HS-5 (cell line): ENCODE results near the gene CELA1.

Experiments used
- DNase-seq: peaks from one replicate; pipeline ENCODE4 v3.0.0-alpha.2; 2012; ENCODE audit warnings: low read depth

CELA1 gene

GRCh38 chr12:51374856-51375255 lies 28.4 kb upstream of the CELA1 start:
- DNase-seq: no peak

DNA sequence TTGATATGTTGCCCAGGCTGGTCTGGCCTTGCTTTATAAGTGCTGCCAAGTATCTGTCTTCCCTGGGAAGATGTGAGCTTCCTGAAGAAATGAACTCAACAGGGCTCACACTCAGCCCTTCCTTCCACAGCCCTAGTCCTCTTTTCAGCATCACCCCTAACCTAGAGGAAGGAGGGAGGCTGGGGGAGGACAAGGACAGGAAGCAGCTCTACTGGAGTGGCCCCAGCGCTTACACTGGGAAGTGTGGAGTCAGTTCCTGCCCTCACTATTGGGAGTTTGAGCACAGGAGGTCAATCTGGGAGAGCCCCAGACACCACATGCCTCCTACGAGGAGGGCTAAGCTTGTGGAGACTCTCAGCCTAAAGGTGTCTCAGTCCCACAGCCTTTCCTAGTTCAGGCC lies 27.9 kb upstream of the CELA1 start:
- DNase-seq: no peak

DNA sequence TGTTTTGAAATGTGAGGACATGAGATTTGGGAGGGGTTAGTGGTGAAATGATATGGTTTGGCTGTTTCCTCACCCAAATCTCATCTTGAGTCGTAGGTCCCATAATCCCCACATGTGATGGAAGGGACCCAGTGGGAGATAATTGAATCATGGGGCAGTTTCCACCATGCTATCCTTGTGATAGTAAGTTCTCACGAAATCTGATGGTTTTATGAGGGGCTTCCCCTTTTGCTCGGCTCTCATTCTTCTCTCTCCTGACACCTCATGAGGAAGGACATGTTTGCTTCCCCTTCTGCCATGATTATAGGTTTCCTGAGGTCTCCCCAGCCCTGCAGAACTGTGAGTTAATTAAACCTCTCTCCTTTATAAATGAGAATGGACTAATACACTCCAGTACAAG lies 26.7 kb upstream of the CELA1 start:
- DNase-seq: no peak

DNA sequence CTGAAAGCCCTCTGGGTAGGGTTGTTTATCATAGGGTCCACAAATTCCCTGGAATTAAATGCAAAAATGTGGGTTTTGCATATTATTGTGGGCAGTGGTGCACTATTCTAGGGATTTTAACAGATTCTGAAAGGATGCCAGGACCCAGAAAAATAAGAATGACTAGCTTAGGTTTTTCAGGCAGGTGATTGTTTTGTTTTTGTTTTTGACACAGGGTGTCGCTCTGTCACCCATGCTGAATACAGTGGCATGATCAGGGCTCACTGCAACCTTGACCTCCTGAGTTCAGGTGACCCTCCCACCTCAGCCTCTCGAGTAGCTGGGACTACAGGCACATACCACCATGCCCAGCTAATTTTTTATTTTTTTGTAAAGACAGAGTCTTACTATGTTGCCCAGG lies 25.5 kb upstream of the CELA1 start:
- DNase-seq: no peak

- DNase-seq: peak; percentile 95
Observed at GRCh38 chr12:51371295-51371953, 24.9 kb upstream of the CELA1 start.

- no peak for DNase-seq
Observed at GRCh38 chr12:51370667-51371066, 24.2 kb upstream of the CELA1 start.

DNA sequence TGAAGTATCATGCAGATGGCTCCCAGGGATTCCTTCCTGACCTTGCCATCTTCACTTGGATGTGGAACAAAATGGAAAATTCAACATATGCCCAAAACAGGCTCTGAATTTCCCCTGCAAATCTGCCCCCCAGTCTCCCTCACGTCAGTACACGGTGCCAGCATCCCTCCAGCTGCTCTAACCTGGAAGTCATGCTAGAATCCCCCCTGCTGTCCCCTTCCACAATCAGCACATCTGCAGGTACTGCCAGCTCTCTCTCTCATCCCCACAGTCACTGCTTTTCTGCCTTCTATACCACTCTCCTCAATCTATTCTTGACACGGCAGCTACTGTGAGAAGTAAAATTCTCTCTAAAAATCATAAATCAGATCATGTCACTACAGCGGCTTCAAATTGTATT lies 23.1 kb upstream of the CELA1 start:
- DNase-seq: no peak

DNA sequence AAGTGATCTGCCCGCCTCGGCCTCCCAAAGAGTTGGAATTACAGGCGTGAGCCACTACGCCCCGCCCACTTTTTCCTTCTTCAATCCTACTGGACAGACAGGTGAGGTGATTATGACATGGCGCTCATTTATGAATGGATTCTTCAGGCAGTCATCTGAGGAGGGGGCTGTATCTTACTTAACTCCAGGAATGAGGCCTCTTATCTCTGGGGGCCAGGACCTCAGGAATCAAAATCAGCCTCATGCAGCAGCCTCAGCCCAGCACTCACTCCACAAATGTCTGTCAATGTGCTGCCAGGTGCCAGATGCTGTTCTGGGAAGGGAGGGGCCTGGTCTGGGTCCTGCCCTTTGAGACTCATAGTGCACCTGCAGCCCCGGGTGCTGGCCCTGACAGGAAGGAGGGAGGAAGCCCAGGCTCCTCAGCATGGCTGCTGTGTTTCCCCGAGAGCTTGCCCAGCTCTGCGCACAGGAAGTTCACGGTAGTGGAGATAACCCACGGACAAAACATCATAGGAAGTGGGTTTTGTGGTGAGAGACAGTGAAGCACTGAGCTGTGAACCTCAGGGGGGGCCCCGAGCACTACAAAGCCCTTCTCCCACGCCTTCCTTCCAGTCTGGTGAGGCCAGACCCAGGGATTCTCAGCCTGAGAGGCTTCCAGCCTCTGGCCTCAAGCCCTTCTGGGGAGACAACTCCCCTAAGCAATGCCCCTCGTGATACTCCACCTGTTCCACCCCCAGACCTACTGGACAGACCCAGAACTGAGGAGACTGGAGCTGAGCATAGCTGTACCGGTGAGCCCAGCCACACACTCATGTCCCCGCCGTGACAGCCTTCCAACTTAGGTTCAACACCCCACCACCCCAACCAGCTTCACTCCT lies 22.4 kb upstream of the CELA1 start:
- DNase-seq: no peak

DNA sequence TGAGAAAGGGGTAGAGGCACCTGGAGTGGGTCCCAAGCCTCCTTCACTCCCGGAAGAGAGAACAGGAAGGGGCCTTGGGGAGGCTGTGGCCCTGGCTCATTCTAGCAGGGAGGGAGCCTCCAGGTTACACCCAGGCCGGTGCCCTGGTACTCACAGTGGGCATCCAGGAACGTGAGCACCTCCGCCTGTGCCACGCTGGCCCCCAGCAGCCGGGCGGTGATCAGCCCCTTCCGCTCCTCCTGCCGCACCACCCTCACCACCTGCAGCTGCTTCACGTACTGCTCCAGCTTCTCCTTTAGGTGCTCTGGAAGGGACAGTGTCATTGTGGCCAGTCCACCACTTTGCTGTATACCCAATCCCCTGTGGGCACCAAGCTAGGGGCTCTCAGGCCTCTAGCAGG lies 18.8 kb upstream of the CELA1 start:
- no peak for DNase-seq

DNA sequence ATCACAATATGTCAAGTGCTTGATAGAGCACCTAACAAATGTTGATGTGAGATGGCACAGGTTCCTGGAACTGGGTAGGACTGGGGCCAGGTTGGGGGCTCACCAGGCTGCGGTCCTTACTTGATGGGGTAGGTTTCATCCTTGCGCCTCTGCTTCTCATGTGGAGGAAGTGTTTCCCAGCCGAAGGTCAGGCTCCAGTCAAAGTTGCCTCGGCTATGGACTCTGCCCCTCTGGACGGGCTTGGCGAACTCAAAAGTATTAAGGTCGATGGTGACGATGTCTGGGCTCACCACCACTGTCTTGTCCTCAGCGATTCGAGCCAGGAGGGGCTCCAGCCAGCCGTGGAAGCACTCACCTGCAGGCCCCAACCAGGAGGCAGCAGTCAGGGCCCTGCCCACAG lies 17.5 kb upstream of the CELA1 start:
- no peak for DNase-seq

- no peak for DNase-seq
Observed at GRCh38 chr12:51362747-51363342, 16.4 kb upstream of the CELA1 start.

DNA sequence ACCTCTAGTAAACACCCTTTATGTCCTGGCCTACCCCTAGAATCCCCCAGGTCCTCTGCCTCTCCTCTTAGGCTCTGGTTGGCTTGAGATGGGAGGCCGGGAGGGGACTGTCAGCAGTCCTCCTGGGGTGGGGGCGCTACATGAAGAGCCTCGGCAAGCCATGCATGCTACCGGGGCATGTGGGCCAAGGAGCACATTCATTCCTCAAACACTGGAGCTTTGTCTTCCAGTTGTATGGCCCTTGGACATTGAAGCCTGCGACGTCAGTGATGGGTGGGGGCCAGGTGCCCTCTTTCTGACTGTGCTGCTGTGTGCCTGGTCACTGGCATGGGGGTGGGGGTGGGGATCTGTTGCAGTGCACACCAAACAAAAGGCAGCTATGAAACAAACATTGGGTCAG lies 15.8 kb upstream of the CELA1 start:
- no peak for DNase-seq

DNA sequence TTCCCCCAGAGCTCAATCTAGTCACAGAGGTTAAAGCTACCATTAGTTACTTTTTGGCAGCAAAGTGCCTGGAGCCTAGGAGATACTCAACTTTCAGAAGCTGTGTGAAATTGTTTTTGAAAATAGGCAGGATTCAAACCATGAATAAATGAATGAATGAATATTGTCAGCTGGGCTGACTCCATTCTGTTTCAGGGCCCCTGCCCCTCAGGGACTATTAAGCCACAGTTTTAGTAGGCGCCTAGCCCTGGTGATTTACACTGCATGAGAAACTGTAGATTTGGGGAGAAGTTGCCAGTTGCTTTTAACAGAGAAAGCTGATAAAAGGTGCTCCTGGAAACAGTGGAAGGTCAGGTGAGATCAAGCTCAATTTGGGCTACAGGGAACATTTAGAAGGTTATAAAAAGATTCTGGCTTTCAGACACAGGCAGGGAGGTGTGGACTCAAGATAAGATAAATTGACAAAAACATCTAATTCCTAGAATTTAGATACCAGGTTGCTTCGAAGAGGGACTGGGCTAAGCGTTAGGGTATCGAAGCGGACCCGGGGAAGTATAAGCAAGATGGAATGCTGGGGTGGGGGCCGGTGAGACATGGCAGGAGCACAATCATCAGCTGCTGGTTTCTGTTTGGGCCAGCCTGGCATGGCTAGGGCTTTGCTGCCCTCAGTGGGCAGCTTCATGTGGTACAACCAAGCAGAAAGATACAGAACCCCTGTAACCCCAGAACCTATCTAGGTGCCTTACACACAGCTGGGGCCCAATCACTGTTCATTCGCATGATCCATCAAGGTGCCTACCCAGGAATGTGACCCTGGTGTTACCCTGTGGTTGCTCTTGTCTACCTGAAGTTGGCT lies 14.9 kb upstream of the CELA1 start:
- DNase-seq: no peak

DNA sequence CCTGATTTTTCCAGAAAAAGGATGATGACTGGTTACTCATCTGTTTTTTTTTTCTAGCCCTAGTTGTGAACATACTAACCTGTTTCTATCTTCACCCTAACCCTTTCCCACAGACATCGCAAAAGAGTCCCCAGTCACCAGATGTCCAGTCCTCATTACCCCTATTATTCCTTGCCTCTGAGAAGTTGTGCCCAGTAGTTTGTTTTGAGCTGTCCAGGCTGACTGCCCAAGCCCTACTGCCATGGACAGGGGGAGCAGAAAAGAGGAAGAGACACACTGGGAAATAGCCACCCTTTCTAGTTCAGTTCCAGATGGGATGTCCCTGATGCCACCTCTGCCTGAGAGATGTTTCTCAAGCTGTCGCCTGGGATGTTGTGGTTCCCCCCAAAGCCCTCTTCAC lies 13.8 kb upstream of the CELA1 start:
- no peak for DNase-seq

DNA sequence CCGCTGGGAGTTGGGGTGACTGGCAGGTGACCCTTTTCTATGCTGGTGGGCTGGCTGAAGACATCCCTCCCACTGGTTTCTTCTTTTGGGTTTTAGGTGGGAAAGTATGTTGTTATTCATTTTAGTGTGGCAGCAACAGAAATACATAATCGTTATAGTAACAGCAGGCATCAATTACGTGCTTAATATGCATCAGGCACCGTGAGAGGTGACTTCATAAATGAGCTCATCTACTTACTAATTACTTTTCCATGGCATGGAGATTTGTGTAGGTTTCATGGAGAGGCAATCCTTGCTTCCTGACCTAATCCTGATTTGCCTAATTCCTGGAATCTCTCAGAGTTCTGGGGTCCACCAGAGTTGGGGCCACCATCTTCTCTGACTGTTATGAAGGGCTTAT lies 13.4 kb upstream of the CELA1 start:
- DNase-seq: no peak

GRCh38 chr12:51358496-51358895 lies 12.0 kb upstream of the CELA1 start:
- no peak for DNase-seq

- no peak for DNase-seq
Observed at GRCh38 chr12:51357374-51358047, 11.0 kb upstream of the CELA1 start.

DNA sequence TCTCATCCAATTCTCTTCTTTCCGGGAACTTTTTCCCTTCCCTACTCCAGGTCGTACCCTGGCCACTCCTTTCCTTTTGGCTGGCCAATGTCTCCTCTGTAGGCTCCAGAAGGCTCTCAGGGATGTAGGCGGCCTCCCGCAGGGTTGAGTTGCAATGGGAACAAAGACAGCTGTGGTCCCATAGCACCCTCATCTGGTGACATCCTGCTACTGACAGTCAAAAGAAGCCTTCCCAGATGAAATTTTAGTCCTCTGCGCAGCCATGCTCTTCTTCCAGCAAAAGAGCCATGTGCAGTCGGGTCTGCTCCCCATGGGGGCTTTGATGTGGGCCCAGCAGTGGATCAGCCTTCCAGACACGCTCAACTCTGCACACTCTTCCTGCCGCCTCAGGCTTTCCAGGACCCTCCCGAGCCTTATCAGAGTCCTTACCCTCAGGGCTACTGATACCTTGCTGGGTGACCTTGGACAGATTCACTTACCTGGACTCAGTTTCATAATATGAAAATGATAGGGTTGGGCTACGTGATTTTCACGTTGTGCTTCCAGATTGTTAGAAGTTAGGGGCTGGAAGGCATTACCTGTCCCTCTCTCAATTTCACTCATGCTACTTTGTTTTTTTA lies 5.5 kb upstream of the CELA1 start:
- DNase-seq: no peak

DNA sequence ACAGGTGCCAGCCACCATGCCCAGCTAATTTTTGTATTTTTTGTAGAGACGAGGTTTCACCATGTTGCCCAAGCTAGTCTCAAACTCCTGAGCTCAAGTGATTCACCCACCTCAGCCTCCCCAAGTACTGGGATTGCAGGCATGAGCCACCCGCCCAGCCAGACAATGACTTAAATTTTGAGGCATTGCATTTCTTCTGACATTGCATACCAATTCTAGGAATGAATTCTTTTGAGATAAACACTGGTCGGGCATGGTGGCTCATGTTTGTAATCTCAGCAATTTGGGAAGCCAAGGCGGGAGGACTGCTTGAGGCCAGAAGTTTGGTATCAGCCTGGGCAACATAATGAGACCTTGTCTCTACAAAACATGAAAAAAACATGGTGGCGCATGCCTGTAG lies 2.5 kb upstream of the CELA1 start:
- no peak for DNase-seq

GRCh38 chr12:51348116-51348515 lies 1.6 kb upstream of the CELA1 start:
- DNase-seq: no peak

GRCh38 chr12:51345681-51346080 lies 798 bp downstream of the CELA1 start:
- DNase-seq: no peak
